GM23338 (cell line): Measurements from ENCODE around the gene RRP9. TPM values are rescaled to one million over a fixed set of nuclear protein-coding genes. Genes with fewer than 3 reads are reported as not detected.

Experiments
- ATAC-seq: fragments of 200-7000 bp; cut with Tn5 transposase; 3 replicates; pipeline ENCODE4 v1.9.1; 2020
- DNase-seq: peaks from one replicate; pipeline ENCODE4 v3.0.0-alpha.2; 2015; ENCODE audit warnings: low spot score
- H2AFZ ChIP-seq: fragments of 200-600 bp; sonication (generic); 2 replicates; pipeline ENCODE4 v1.8.0; 2016; ENCODE audit warnings: antibody characterized with exemption, mild to moderate bottlenecking, moderate library complexity
- H3F3A ChIP-seq: fragments of 200-600 bp; sonication (generic); replicated peaks from 2 replicates; pipeline ENCODE4 v1.8.0; 2017; ENCODE audit warnings: antibody characterized with exemption, mixed run types, low read depth
- H3K27ac ChIP-seq: fragments of 200-600 bp; sonication (generic); 2 replicates; pipeline ENCODE4 v1.6.1; 2016; ENCODE audit warnings: low read depth
- H3K27me3 ChIP-seq: fragments of 200-600 bp; sonication (generic); 2 replicates; pipeline ENCODE4 v1.8.0; 2016; ENCODE audit warnings: mild to moderate bottlenecking, mixed run types, moderate library complexity; ENCODE audit not compliant: insufficient read depth
- H3K36me3 ChIP-seq: fragments of 200-600 bp; sonication (generic); 2 replicates; pipeline ENCODE4 v1.8.0; 2016; ENCODE audit warnings: mild to moderate bottlenecking; ENCODE audit not compliant: insufficient read depth
- H3K4me1 ChIP-seq: fragments of 200-600 bp; sonication (generic); 2 replicates; pipeline ENCODE4 v1.8.0; 2016; ENCODE audit warnings: mild to moderate bottlenecking, moderate library complexity; ENCODE audit not compliant: insufficient read depth
- H3K4me2 ChIP-seq: fragments of 200-600 bp; sonication (generic); 2 replicates; pipeline ENCODE4 v1.7.1; 2017; ENCODE audit warnings: mixed run types
- H3K4me3 ChIP-seq: fragments of 200-600 bp; sonication (generic); 2 replicates; pipeline ENCODE4 v1.6.1; 2016; ENCODE audit warnings: mixed run types
- H3K79me2 ChIP-seq: fragments of 200-600 bp; sonication (generic); replicated peaks from 2 replicates; pipeline ENCODE4 v1.8.0; 2017; ENCODE audit warnings: mild to moderate bottlenecking; ENCODE audit not compliant: insufficient read depth
- H3K9me2 ChIP-seq: fragments of 200-600 bp; sonication (generic); 2 replicates; pipeline ENCODE4 v1.8.0; 2017; ENCODE audit not compliant: insufficient read depth
- H4K20me1 ChIP-seq: fragments of 200-600 bp; sonication (generic); replicated peaks from 2 replicates; pipeline ENCODE4 v1.8.0; 2017; ENCODE audit warnings: mild to moderate bottlenecking; ENCODE audit not compliant: insufficient read depth
- H3K27ac Mint-ChIP-seq: 2 replicates; pipeline ENCODE4 v1.8.0; 2020; ENCODE audit warnings: inconsistent platforms, mild to moderate bottlenecking, moderate library complexity, mixed read lengths
- H3K27me3 Mint-ChIP-seq: 3 replicates; pipeline ENCODE4 v1.8.0; 2022; ENCODE audit warnings: low read depth, mild to moderate bottlenecking, moderate library complexity, mixed read lengths, inconsistent platforms; ENCODE audit not compliant: insufficient read depth, poor library complexity
- H3K36me3 Mint-ChIP-seq: 3 replicates; pipeline ENCODE4 v1.8.0; 2021; ENCODE audit warnings: low read depth, mild to moderate bottlenecking, inconsistent platforms, moderate library complexity, mixed read lengths
- H3K4me1 Mint-ChIP-seq: 3 replicates; pipeline ENCODE4 v1.8.0; 2020; ENCODE audit warnings: mild to moderate bottlenecking, inconsistent platforms, mixed read lengths
- H3K4me3 Mint-ChIP-seq: 3 replicates; pipeline ENCODE4 v1.8.0; 2021; ENCODE audit warnings: moderate library complexity, mild to moderate bottlenecking, inconsistent platforms, mixed read lengths
- H3K9me3 Mint-ChIP-seq: 3 replicates; pipeline ENCODE4 v1.8.0; 2020; ENCODE audit warnings: moderate library complexity, mild to moderate bottlenecking, inconsistent platforms, mixed read lengths
- CREB1 ChIP-seq: fragments of 250-450 bp; sonication (Bioruptor Pico); IDR thresholded peaks from 2 replicates; pipeline ENCODE4 v1.5.0; 2020; ENCODE audit warnings: low read depth, mild to moderate bottlenecking, moderate library complexity
- CTCF ChIP-seq, 2 experiments: fragments of 200-600 bp in 1 of 2; sonication (generic) in 1 of 2; conservative IDR thresholded peaks; 2 replicates each; pipeline versions ENCODE4 v1.5.1 to v1.6.1; 2016 to 2017; ENCODE audit warnings: antibody characterized with exemption in 2 of 2, low read depth in 2 of 2, mild to moderate bottlenecking in 2 of 2, moderate library complexity in 1 of 2
- ETS1 ChIP-seq: IDR thresholded peaks from 2 replicates; pipeline ENCODE4 v1.6.1; 2016; ENCODE audit warnings: antibody characterized with exemption
- EZH2 ChIP-seq: fragments of 200-600 bp; sonication (generic); IDR thresholded peaks from one replicate; pipeline ENCODE4 v1.8.0; 2017; ENCODE audit warnings: antibody characterized with exemption, mild to moderate bottlenecking, low read depth; ENCODE audit not compliant: unreplicated experiment
- EZH2phosphoT487 ChIP-seq: fragments of 200-600 bp; sonication (generic); IDR thresholded peaks from one replicate; pipeline ENCODE4 v1.8.1; 2018; ENCODE audit warnings: antibody characterized with exemption; ENCODE audit not compliant: unreplicated experiment
- JUNB ChIP-seq: IDR thresholded peaks from one replicate; pipeline ENCODE4 v1.6.1; 2016; ENCODE audit warnings: antibody characterized with exemption; ENCODE audit not compliant: unreplicated experiment
- NANOG ChIP-seq: IDR thresholded peaks from 2 replicates; pipeline ENCODE4 v1.6.1; 2016; ENCODE audit warnings: antibody characterized with exemption, borderline replicate concordance
- POLR2AphosphoS5 ChIP-seq: IDR thresholded peaks from 2 replicates; pipeline ENCODE4 v1.6.1; 2016; ENCODE audit warnings: antibody characterized with exemption, low read depth
- STAT1 ChIP-seq: IDR thresholded peaks from one replicate; pipeline ENCODE4 v1.6.1; 2016; ENCODE audit warnings: antibody characterized with exemption; ENCODE audit not compliant: unreplicated experiment
- ZNF114 ChIP-seq: fragments of 250-450 bp; sonication (Bioruptor Pico); IDR thresholded peaks from 2 replicates; pipeline ENCODE4 v1.5.0; 2020; ENCODE audit warnings: mild to moderate bottlenecking, moderate library complexity
- ZNF331 ChIP-seq: fragments of 250-450 bp; sonication (Bioruptor Pico); IDR thresholded peaks from 2 replicates; pipeline ENCODE4 v1.5.0; 2020; ENCODE audit warnings: low read depth, mild to moderate bottlenecking, moderate library complexity
- polyA plus RNA-seq: library from polyadenylated mRNA; unstranded; fragments of >200 nt; fragmentation: Nextera tagmentation; extraction: Ambion mirVana; gene quantifications from 2 replicates; pipeline ENCODE4 v1.2.1, GENCODE V29; 2016
- total RNA-seq: library from RNA; depleted of rRNA; stranded (reverse); fragments of >200 nt; shearing (Covaris generic); gene quantifications from 2 replicates; pipeline ENCODE4 v1.2.3, GENCODE V29; 2014
- TF ChIP-seq, protein P1 (sequence below): IDR thresholded peaks from one replicate; pipeline ENCODE4 v1.6.1; 2018; ENCODE audit warnings: antibody characterized with exemption; ENCODE audit not compliant: unreplicated experiment

The RRP9 gene
- total and polyA plus RNA-seq, 2 experiments from 2014 or later = 62.4 to 68.1 TPM

DNA sequence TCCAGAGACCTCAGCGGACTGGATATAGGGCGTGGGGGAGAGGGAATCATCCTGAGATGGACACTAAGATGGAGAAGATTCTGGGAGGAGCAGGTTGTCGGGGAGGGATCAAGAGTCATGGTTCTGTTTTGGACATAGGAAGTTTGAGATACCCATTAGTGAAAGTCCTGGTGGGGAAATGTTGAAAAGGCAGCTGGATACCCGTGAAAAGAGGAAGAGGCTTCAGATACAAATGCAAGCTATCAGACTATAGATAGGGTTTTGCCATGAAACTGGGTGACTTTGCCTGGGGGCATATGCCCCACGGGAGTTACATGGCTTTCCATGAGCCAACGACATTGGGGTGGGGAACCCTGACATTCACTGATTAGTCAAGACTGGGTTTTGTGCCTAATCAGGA is 12.4 kb upstream of the RRP9 start (continued):
- TF ChIP-seq NANOG (no peak), STAT1 (no peak), ETS1 (no peak), ZNF114 (no peak), ZNF331 (no peak), EZH2phosphoT487 (no peak), EZH2 (no peak)
- TF ChIP-seq, protein P1, sequence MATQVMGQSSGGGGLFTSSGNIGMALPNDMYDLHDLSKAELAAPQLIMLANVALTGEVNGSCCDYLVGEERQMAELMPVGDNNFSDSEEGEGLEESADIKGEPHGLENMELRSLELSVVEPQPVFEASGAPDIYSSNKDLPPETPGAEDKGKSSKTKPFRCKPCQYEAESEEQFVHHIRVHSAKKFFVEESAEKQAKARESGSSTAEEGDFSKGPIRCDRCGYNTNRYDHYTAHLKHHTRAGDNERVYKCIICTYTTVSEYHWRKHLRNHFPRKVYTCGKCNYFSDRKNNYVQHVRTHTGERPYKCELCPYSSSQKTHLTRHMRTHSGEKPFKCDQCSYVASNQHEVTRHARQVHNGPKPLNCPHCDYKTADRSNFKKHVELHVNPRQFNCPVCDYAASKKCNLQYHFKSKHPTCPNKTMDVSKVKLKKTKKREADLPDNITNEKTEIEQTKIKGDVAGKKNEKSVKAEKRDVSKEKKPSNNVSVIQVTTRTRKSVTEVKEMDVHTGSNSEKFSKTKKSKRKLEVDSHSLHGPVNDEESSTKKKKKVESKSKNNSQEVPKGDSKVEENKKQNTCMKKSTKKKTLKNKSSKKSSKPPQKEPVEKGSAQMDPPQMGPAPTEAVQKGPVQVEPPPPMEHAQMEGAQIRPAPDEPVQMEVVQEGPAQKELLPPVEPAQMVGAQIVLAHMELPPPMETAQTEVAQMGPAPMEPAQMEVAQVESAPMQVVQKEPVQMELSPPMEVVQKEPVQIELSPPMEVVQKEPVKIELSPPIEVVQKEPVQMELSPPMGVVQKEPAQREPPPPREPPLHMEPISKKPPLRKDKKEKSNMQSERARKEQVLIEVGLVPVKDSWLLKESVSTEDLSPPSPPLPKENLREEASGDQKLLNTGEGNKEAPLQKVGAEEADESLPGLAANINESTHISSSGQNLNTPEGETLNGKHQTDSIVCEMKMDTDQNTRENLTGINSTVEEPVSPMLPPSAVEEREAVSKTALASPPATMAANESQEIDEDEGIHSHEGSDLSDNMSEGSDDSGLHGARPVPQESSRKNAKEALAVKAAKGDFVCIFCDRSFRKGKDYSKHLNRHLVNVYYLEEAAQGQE = no peak

DNA sequence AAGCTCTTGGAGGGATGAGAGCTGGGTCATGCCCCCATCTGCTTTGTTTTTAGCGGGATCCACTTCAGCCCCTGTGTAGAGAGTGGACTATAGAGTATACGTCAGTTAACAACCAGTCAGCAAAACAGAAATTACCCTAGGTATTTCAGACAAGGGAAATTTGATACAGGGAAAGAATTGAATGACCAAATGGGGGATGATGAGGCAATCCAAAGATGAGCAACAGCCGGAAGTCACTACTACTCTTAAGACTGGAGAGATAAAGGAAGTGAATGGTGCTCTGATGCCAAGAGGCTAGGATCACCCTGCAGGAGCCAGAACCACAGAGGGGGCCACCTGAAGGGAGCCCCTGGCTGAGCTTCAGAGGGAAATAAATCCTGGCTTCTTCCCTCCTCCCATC is 11.7 kb upstream of the RRP9 start:
- H3K27me3 ChIP-seq = peaks cover 60% of the 10 kb centered on the region
- H3K27me3 Mint-ChIP-seq = peaks cover 48% of the 10 kb centered on the region
- no peaks in the 10 kb centered on the region for H3K9me3 Mint-ChIP-seq

More for the DNA sequence above, 11.7 kb upstream of the RRP9 start:
- no peak for ATAC-seq
- no peak for DNase-seq
- no peak overlapping the region for H3K27ac Mint-ChIP-seq
- Histone ChIP-seq H3K27ac (no peak overlapping the region), H4K20me1 (no peaks in the 10 kb centered on the region; the same call in 1 of the 2 replicates), H3K4me3 (no peak overlapping the region), H3K79me2 (no peaks in the 10 kb centered on the region), H3K4me1 (no peaks in the 10 kb centered on the region; the same call in 1 of the 2 replicates), H3K36me3 (no peaks in the 10 kb centered on the region), H2AFZ (no peak overlapping the region), H3F3A (0 out of 2 replicates have a peak, but pooled peaks cover 5% of the 10 kb centered on the region), H3K9me2 (no peaks in the 10 kb centered on the region), H3K4me2 (no peak overlapping the region)
- peaks cover 2% of the 10 kb centered on the region; the same call in 2 of the 3 replicates for H3K4me1 Mint-ChIP-seq
- no peak overlapping the region for H3K4me3 Mint-ChIP-seq
- peaks cover 3% of the 10 kb centered on the region; the same call in 1 of the 3 replicates for H3K36me3 Mint-ChIP-seq
- no peak for TF ChIP-seq CREB1 (CRISPR knock-in tag)
- TF ChIP-seq POLR2AphosphoS5 = no peak
- TF ChIP-seq JUNB = no peak
- TF ChIP-seq ZNF114 = no peak
- no peak for TF ChIP-seq ZNF331
- TF ChIP-seq CTCF (conservative IDR thresholded peaks at IDR 0.05; ENCODE audit: low read depth in 2 of 2) = no peak
- no peak for TF ChIP-seq STAT1
